SJCRH30 (cell line): ENCODE measurements around the gene SEMA7A. TPM values are rescaled to one million over a fixed set of nuclear protein-coding genes. Genes with fewer than 3 reads are reported as not detected.
"Not testable (repeated sequence)": the region's sequence is repeated elsewhere in the genome, so short reads cannot be mapped to it uniquely, and the experiment has no call there.

Experiments
- DNase-seq, 2 experiments: peaks; one replicate each; pipeline ENCODE4 v3.0.0-alpha.2; 2015 to 2020
- H3K27ac ChIP-seq: fragments of 250-450 bp; sonication (Bioruptor Pico); 2 replicates; pipeline ENCODE4 v1.5.1; 2020; ENCODE audit warnings: mild to moderate bottlenecking, moderate library complexity
- H3K27me3 ChIP-seq: fragments of 250-450 bp; sonication (Bioruptor Pico); 2 replicates; pipeline ENCODE4 v1.5.1; 2020; ENCODE audit warnings: mild to moderate bottlenecking, moderate library complexity
- H3K36me3 ChIP-seq: fragments of 250-450 bp; sonication (Bioruptor Pico); 2 replicates; pipeline ENCODE4 v1.5.1; 2020; ENCODE audit warnings: mild to moderate bottlenecking, moderate library complexity
- H3K4me1 ChIP-seq: fragments of 250-450 bp; sonication (Bioruptor Pico); 2 replicates; pipeline ENCODE4 v1.5.1; 2020; ENCODE audit warnings: mild to moderate bottlenecking, moderate library complexity
- H3K4me3 ChIP-seq: fragments of 250-450 bp; sonication (Bioruptor Pico); 2 replicates; pipeline ENCODE4 v1.5.1; 2020; ENCODE audit warnings: mild to moderate bottlenecking, moderate library complexity
- H3K9me3 ChIP-seq: fragments of 250-450 bp; sonication (Bioruptor Pico); replicated peaks from 2 replicates; pipeline ENCODE4 v1.5.1; 2020; ENCODE audit warnings: mild to moderate bottlenecking, moderate library complexity
- total RNA-seq: library from RNA; depleted of rRNA; stranded (reverse); fragments of >200 nt; shearing (Covaris generic); gene quantifications from 2 replicates; pipeline ENCODE4 v1.2.3, GENCODE V29; 2014

SEMA7A gene
- total RNA-seq, 1 experiment from 2014 or later = 2.6 TPM

- Histone ChIP-seq H3K36me3 (peaks cover 12% of the 10 kb centered on the region), H3K4me3 (peak overlapping the region; percentile 77), H3K27ac (peak overlapping the region; percentile 99), H3K27me3 (no peaks in the 10 kb centered on the region), H3K9me3 (peaks cover 13% of the 10 kb centered on the region), H3K4me1 (peaks cover 9% of the 10 kb centered on the region; the same call in 1 of the 2 replicates)
- DNase-seq = no peak
Observed at GRCh38 chr15:74460298-74460697, 26.5 kb upstream of the SEMA7A start.

- H3K27me3 ChIP-seq, H3K27ac ChIP-seq, H3K4me3 ChIP-seq, DNase-seq: not testable (repeated sequence)
- H3K9me3 ChIP-seq = peaks cover 13% of the 10 kb centered on the region
- peaks cover 13% of the 10 kb centered on the region; the same call in 1 of the 2 replicates for H3K4me1 ChIP-seq
- H3K36me3 ChIP-seq = peaks cover 11% of the 10 kb centered on the region
Observed at GRCh38 chr15:74459798-74460197, 26.0 kb upstream of the SEMA7A start.

- peaks cover 6% of the 10 kb centered on the region for H3K36me3 ChIP-seq
- peaks cover 16% of the 10 kb centered on the region; the same call in 1 of the 2 replicates for H3K4me1 ChIP-seq
- H3K27ac ChIP-seq = no peak overlapping the region
- no peaks in the 10 kb centered on the region for H3K27me3 ChIP-seq
- H3K4me3 ChIP-seq = no peak overlapping the region
- peaks cover 1% of the 10 kb centered on the region; the same call in 1 of the 2 replicates for H3K9me3 ChIP-seq
- no peak for DNase-seq
Observed at GRCh38 chr15:74458473-74458872, 24.7 kb upstream of the SEMA7A start.

GRCh38 chr15:74457036-74457435 is 23.3 kb upstream of the SEMA7A start:
- H3K27ac ChIP-seq, H3K9me3 ChIP-seq, H3K36me3 ChIP-seq, H3K4me3 ChIP-seq, DNase-seq, H3K27me3 ChIP-seq: not testable (repeated sequence)
- H3K4me1 ChIP-seq = peaks cover 13% of the 10 kb centered on the region; the same call in 1 of the 2 replicates

GRCh38 chr15:74454764-74455500 is 21.2 kb upstream of the SEMA7A start:
- H3K27me3 ChIP-seq = no peaks in the 10 kb centered on the region
- no peak for DNase-seq
- peaks cover 9% of the 10 kb centered on the region; the same call in 1 of the 2 replicates for H3K4me1 ChIP-seq
- H3K36me3 ChIP-seq = peaks cover 6% of the 10 kb centered on the region
- H3K4me3 ChIP-seq = no peak overlapping the region
- no peak overlapping the region for H3K27ac ChIP-seq
- no peaks in the 10 kb centered on the region for H3K9me3 ChIP-seq

- peaks cover 6% of the 10 kb centered on the region for H3K36me3 ChIP-seq
- no peak overlapping the region for H3K27ac ChIP-seq
Observed at GRCh38 chr15:74453925-74454763, 20.4 kb upstream of the SEMA7A start.

GRCh38 chr15:74451861-74452835 is 18.4 kb upstream of the SEMA7A start:
- Histone ChIP-seq H3K27me3 (no peaks in the 10 kb centered on the region), H3K4me1 (peaks cover 9% of the 10 kb centered on the region; the same call in 1 of the 2 replicates), H3K9me3 (no peaks in the 10 kb centered on the region), H3K27ac (no peak overlapping the region), H3K36me3 (peaks cover 21% of the 10 kb centered on the region), H3K4me3 (no peak overlapping the region)
- DNase-seq = no peak

More at GRCh38 chr15:74453925-74454763, 20.4 kb upstream of the SEMA7A start:
- Histone ChIP-seq H3K9me3 (no peaks in the 10 kb centered on the region), H3K4me1 (peaks cover 9% of the 10 kb centered on the region; the same call in 1 of the 2 replicates), H3K4me3 (no peak overlapping the region), H3K27me3 (no peaks in the 10 kb centered on the region)
- no peak for DNase-seq

GRCh38 chr15:74451322-74451721 is 17.6 kb upstream of the SEMA7A start:
- H3K4me1 ChIP-seq = peaks cover 9% of the 10 kb centered on the region; the same call in 1 of the 2 replicates
- no peak for DNase-seq
- H3K36me3 ChIP-seq = peaks cover 23% of the 10 kb centered on the region
- no peaks in the 10 kb centered on the region for H3K27me3 ChIP-seq
- no peak overlapping the region for H3K27ac ChIP-seq
- no peaks in the 10 kb centered on the region for H3K9me3 ChIP-seq
- no peak overlapping the region for H3K4me3 ChIP-seq

GRCh38 chr15:74449643-74450205 is 16.0 kb upstream of the SEMA7A start:
- Histone ChIP-seq H3K9me3 (no peaks in the 10 kb centered on the region), H3K27ac (no peak overlapping the region), H3K36me3 (peaks cover 25% of the 10 kb centered on the region), H3K27me3 (no peaks in the 10 kb centered on the region), H3K4me1 (peaks cover 4% of the 10 kb centered on the region; the same call in 1 of the 2 replicates), H3K4me3 (no peak overlapping the region)
- DNase-seq = no peak

- Histone ChIP-seq H3K27ac (no peak overlapping the region), H3K27me3 (no peaks in the 10 kb centered on the region), H3K4me1 (peaks cover 3% of the 10 kb centered on the region; the same call in 1 of the 2 replicates), H3K4me3 (no peak overlapping the region), H3K36me3 (peaks cover 25% of the 10 kb centered on the region), H3K9me3 (no peaks in the 10 kb centered on the region)
- no peak for DNase-seq
Observed at GRCh38 chr15:74449095-74449494, 15.3 kb upstream of the SEMA7A start.

GRCh38 chr15:74445816-74446763 is 12.3 kb upstream of the SEMA7A start:
- Histone ChIP-seq H3K27ac (no peak overlapping the region), H3K4me1 (peaks cover 25% of the 10 kb centered on the region), H3K9me3 (no peaks in the 10 kb centered on the region), H3K27me3 (no peaks in the 10 kb centered on the region), H3K36me3 (peaks cover 25% of the 10 kb centered on the region), H3K4me3 (no peak overlapping the region)
- no peak for DNase-seq

- Histone ChIP-seq H3K36me3 (peaks cover 25% of the 10 kb centered on the region), H3K9me3 (no peaks in the 10 kb centered on the region), H3K4me1 (peaks cover 25% of the 10 kb centered on the region), H3K27ac (no peak overlapping the region; the same call in 1 of the 2 replicates), H3K27me3 (no peaks in the 10 kb centered on the region), H3K4me3 (no peak overlapping the region)
- DNase-seq = no peak
Observed at GRCh38 chr15:74444106-74445062, 10.6 kb upstream of the SEMA7A start.
